SK-N-SH treated with all-trans-retinoic acid at 6 μM for 48 hours (cell line): ENCODE measurements around the gene DISP3.

Source experiments
- ATAC-seq: fragments of 200-7000 bp; cut with Tn5 transposase; 3 replicates; pipeline ENCODE4 v1.9.1; 2020; ENCODE audit warnings: mild to moderate bottlenecking, moderate library complexity
- BACH2 ChIP-seq: fragments of 250-450 bp; sonication (Bioruptor Pico); IDR thresholded peaks from 2 replicates; pipeline ENCODE4 v1.9.0; 2021; ENCODE audit warnings: mild to moderate bottlenecking, borderline replicate concordance
- CSDC2 ChIP-seq: fragments of 250-450 bp; sonication (Bioruptor Pico); IDR thresholded peaks from 2 replicates; pipeline ENCODE4 v1.5.0; 2020; ENCODE audit warnings: mild to moderate bottlenecking, moderate library complexity
- GLIS3 ChIP-seq: fragments of 250-450 bp; sonication (Bioruptor Pico); IDR thresholded peaks from 2 replicates; pipeline ENCODE4 v1.5.0; 2020; ENCODE audit warnings: mild to moderate bottlenecking, moderate library complexity
- ISL1 ChIP-seq: fragments of 250-450 bp; sonication (Bioruptor Pico); IDR thresholded peaks from 2 replicates; pipeline ENCODE4 v2.1.2; 2022; ENCODE audit warnings: mild to moderate bottlenecking, moderate library complexity
- POU6F1 ChIP-seq: fragments of 250-450 bp; sonication (Bioruptor Pico); IDR thresholded peaks from 2 replicates; pipeline ENCODE4 v1.8.0; 2021; ENCODE audit warnings: low read depth, mild to moderate bottlenecking, moderate library complexity, borderline replicate concordance
- RARB ChIP-seq: fragments of 250-450 bp; sonication (Bioruptor Pico); IDR thresholded peaks from 2 replicates; pipeline ENCODE4 v1.8.0; 2021; ENCODE audit warnings: mild to moderate bottlenecking, moderate library complexity
- SNAI2 ChIP-seq: fragments of 250-450 bp; sonication (Bioruptor Pico); IDR thresholded peaks from 2 replicates; pipeline ENCODE4 v1.5.0; 2020; ENCODE audit warnings: mild to moderate bottlenecking, moderate library complexity
- TCF4 ChIP-seq: fragments of 250-450 bp; sonication (Bioruptor Pico); IDR thresholded peaks from 2 replicates; pipeline ENCODE4 v1.8.0; 2021; ENCODE audit warnings: mild to moderate bottlenecking, moderate library complexity, borderline replicate concordance
- TOX ChIP-seq: fragments of 250-450 bp; sonication (Bioruptor Pico); IDR thresholded peaks from 2 replicates; pipeline ENCODE4 v1.8.0; 2021; ENCODE audit warnings: mild to moderate bottlenecking, moderate library complexity, borderline replicate concordance
- TSHZ2 ChIP-seq: fragments of 250-450 bp; sonication (Bioruptor Pico); IDR thresholded peaks from 2 replicates; pipeline ENCODE4 v1.5.0; 2020; ENCODE audit warnings: mild to moderate bottlenecking, moderate library complexity
- ZC3H10 ChIP-seq: fragments of 250-450 bp; sonication (Bioruptor Pico); IDR thresholded peaks from 2 replicates; pipeline ENCODE4 v1.5.1; 2021; ENCODE audit warnings: mild to moderate bottlenecking, moderate library complexity
- ZFP3 ChIP-seq: fragments of 250-450 bp; sonication (Bioruptor Pico); IDR thresholded peaks from 2 replicates; pipeline ENCODE4 v1.5.0; 2020; ENCODE audit warnings: mild to moderate bottlenecking, moderate library complexity
- ZFP30 ChIP-seq: fragments of 450-650 bp; formaldehyde crosslinking; IDR thresholded peaks from 2 replicates; pipeline ENCODE4 v1.5.0; 2022; ENCODE audit warnings: mild to moderate bottlenecking, moderate library complexity
- ZNF565 ChIP-seq: fragments of 450-650 bp; formaldehyde crosslinking; conservative IDR thresholded peaks from 2 replicates; pipeline ENCODE4 v1.5.0; 2020; ENCODE audit warnings: low read depth, mild to moderate bottlenecking, moderate library complexity
- ZNF70 ChIP-seq: fragments of 450-650 bp; formaldehyde crosslinking; IDR thresholded peaks from 2 replicates; pipeline ENCODE4 v1.5.0; 2020; ENCODE audit warnings: mild to moderate bottlenecking, moderate library complexity
- TF ChIP-seq, protein P1 (sequence below): fragments of 250-450 bp; sonication (Bioruptor Pico); IDR thresholded peaks from 2 replicates; pipeline ENCODE4 v1.5.1; 2021; ENCODE audit warnings: mild to moderate bottlenecking, moderate library complexity
- TF ChIP-seq, protein P2 (sequence below): fragments of 250-450 bp; sonication (Bioruptor Pico); IDR thresholded peaks from 2 replicates; pipeline ENCODE4 v1.8.0; 2020; ENCODE audit warnings: mild to moderate bottlenecking, moderate library complexity, borderline replicate concordance
- TF ChIP-seq, protein P3 (sequence below): fragments of 250-450 bp; sonication (Bioruptor Pico); IDR thresholded peaks from 2 replicates; pipeline ENCODE4 v1.5.1; 2020; ENCODE audit warnings: low read depth, mild to moderate bottlenecking, moderate library complexity

Gene DISP3

GRCh38 chr1:11571906-11572616, 93.1 kb downstream of the DISP3 start:
- no peak for ATAC-seq
- TF ChIP-seq ZNF70 (CRISPR knock-in tag), result no peak

DNA sequence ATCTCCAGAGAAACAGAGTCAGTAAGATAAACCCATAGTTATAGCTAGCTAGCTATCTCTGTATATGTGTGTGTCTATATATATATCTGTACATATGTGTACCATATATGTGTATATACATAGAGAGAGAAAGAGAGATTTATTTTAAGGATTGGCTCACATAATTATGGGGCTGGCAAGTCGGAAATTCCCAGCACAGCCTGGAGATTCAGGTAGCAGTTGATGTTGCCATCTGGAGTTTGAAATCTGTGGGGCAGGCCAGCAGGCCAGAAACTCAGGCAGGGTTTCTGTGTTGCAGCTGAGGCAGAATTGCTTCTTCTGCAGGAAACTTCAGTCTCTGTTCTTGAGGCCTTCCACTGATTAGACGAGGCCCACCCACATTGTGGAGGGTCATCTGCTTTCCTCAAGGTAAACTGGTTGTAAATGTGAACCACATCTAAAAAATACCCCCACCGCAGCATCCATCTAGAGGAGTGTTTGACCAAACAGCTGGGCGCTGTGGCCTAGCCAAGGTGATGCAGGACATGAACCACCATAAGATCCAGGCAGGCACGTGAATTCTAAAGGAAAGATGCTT, 94.2 kb downstream of the DISP3 start:
- no peak for ATAC-seq
- TF ChIP-seq, protein P1, sequence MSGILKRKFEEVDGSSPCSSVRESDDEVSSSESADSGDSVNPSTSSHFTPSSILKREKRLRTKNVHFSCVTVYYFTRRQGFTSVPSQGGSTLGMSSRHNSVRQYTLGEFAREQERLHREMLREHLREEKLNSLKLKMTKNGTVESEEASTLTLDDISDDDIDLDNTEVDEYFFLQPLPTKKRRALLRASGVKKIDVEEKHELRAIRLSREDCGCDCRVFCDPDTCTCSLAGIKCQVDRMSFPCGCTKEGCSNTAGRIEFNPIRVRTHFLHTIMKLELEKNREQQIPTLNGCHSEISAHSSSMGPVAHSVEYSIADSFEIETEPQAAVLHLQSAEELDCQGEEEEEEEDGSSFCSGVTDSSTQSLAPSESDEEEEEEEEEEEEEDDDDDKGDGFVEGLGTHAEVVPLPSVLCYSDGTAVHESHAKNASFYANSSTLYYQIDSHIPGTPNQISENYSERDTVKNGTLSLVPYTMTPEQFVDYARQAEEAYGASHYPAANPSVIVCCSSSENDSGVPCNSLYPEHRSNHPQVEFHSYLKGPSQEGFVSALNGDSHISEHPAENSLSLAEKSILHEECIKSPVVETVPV (CRISPR knock-in tag), result no peak
- TF ChIP-seq ZFP3 (no peak), SNAI2 (CRISPR knock-in tag) (no peak), ISL1 (CRISPR knock-in tag) (no peak), TOX (CRISPR knock-in tag) (no peak), RARB (CRISPR knock-in tag) (no peak), TCF4 (CRISPR knock-in tag) (no peak), BACH2 (CRISPR knock-in tag) (no peak), ZFP30 (CRISPR knock-in tag) (no peak), ZNF565 (CRISPR knock-in tag) (no peak), CSDC2 (CRISPR knock-in tag) (no peak)
- TF ChIP-seq, protein P2, sequence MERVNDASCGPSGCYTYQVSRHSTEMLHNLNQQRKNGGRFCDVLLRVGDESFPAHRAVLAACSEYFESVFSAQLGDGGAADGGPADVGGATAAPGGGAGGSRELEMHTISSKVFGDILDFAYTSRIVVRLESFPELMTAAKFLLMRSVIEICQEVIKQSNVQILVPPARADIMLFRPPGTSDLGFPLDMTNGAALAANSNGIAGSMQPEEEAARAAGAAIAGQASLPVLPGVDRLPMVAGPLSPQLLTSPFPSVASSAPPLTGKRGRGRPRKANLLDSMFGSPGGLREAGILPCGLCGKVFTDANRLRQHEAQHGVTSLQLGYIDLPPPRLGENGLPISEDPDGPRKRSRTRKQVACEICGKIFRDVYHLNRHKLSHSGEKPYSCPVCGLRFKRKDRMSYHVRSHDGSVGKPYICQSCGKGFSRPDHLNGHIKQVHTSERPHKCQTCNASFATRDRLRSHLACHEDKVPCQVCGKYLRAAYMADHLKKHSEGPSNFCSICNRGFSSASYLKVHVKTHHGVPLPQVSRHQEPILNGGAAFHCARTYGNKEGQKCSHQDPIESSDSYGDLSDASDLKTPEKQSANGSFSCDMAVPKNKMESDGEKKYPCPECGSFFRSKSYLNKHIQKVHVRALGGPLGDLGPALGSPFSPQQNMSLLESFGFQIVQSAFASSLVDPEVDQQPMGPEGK (CRISPR knock-in tag), result no peak

DNA sequence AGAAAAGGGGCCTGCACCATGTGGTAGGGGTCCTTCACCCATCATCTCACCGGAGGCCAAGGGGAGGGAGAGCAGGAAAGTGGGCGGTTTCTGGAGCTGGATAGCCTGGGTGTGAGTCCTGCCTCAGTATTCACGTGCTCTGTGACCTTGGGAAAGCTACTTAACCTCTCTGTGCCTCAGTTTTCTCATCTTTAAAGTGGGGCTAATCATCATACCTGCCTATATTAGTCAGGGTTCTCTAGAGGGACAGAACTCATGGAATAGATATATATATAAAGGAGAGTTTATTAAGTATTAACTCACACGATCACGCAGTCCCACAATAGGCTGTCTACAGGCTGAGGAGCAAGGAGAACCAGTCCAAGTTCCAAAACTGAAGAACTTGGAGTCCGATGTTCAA, 96.6 kb downstream of the DISP3 start:
- no peak for TF ChIP-seq GLIS3 (CRISPR knock-in tag)
- TF ChIP-seq, protein P3, sequence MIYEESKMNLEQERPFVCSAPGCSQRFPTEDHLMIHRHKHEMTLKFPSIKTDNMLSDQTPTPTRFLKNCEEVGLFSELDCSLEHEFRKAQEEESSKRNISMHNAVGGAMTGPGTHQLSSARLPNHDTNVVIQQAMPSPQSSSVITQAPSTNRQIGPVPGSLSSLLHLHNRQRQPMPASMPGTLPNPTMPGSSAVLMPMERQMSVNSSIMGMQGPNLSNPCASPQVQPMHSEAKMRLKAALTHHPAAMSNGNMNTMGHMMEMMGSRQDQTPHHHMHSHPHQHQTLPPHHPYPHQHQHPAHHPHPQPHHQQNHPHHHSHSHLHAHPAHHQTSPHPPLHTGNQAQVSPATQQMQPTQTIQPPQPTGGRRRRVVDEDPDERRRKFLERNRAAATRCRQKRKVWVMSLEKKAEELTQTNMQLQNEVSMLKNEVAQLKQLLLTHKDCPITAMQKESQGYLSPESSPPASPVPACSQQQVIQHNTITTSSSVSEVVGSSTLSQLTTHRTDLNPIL (CRISPR knock-in tag), result no peak
- TF ChIP-seq, all 23 proteins: peak for 0

GRCh38 chr1:11576109-11576875, 97.3 kb downstream of the DISP3 start:
- no peak for ATAC-seq
- no peak for TF ChIP-seq ZNF565 (CRISPR knock-in tag)
- TF ChIP-seq ZC3H10 (CRISPR knock-in tag), result no peak
- no peak for TF ChIP-seq TSHZ2 (CRISPR knock-in tag)
- no peak for TF ChIP-seq CSDC2 (CRISPR knock-in tag)
- TF ChIP-seq, protein P1 (CRISPR knock-in tag), result no peak
- TF ChIP-seq TOX (CRISPR knock-in tag), result no peak
- TF ChIP-seq, protein P3 (CRISPR knock-in tag), result no peak
- TF ChIP-seq, protein P2 (CRISPR knock-in tag), result no peak
- no peak for TF ChIP-seq BACH2 (CRISPR knock-in tag)
- TF ChIP-seq GLIS3 (CRISPR knock-in tag), result no peak
- TF ChIP-seq POU6F1 (CRISPR knock-in tag), result no peak

More for the DNA sequence above, 96.6 kb downstream of the DISP3 start:
- no peak for ATAC-seq
